KBM-7 (cell line): Measurements from ENCODE around the gene PARP12.
A peak's percentile ranks its signal among the peaks of the same experiment; 100 is the strongest.
"Not testable (repeated sequence)": the region's sequence is repeated elsewhere in the genome, so short reads cannot be mapped to it uniquely, and the experiment has no call there.

ENCODE experiments used
- DNase-seq: peaks from one replicate; pipeline ENCODE4 v3.0.0-alpha.2; 2015
- in situ Hi-C: fragments of 300-500 bp; cut with MboI; formaldehyde crosslinking; loops from 2 replicates; pipeline ENCODE4 v1.14.3; 2020; ENCODE audit warnings: low sequenced_read_pairs, low pct_unique_long_range_greater_than_20kb, mixed read lengths

The PARP12 gene, protein sequence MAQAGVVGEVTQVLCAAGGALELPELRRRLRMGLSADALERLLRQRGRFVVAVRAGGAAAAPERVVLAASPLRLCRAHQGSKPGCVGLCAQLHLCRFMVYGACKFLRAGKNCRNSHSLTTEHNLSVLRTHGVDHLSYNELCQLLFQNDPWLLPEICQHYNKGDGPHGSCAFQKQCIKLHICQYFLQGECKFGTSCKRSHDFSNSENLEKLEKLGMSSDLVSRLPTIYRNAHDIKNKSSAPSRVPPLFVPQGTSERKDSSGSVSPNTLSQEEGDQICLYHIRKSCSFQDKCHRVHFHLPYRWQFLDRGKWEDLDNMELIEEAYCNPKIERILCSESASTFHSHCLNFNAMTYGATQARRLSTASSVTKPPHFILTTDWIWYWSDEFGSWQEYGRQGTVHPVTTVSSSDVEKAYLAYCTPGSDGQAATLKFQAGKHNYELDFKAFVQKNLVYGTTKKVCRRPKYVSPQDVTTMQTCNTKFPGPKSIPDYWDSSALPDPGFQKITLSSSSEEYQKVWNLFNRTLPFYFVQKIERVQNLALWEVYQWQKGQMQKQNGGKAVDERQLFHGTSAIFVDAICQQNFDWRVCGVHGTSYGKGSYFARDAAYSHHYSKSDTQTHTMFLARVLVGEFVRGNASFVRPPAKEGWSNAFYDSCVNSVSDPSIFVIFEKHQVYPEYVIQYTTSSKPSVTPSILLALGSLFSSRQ

DNA sequence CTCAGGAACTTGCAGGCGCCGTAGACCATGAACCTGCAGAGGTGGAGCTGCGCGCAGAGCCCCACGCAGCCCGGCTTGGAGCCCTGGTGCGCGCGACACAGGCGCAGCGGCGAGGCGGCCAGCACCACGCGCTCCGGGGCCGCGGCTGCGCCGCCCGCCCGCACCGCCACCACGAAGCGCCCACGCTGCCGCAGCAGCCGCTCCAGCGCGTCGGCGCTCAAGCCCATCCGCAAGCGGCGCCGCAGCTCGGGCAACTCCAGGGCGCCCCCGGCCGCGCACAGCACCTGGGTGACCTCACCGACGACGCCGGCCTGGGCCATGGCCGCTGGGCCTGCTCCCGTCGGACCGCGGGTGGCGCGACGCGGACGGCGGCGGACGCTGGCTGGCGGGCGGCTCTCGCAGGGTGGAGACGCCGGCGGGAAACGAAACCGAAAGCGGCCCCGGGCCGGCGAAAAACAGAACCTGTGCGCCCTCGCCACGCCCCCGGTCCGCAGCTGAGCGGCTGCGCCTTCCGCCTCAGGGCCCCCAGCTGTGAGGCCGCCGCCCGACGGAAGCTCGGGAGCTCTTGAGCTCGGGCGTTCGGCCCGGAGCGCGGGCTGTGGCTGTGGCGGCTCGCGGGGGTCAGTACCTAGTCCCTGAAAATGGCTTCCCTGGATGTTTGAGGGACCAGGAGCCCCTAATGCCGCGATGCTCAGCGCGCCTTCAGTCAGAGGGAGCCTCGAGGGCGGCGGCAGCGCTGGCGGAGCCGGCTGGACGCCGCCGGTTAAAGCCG lies at the start of gene PARP12:
Gene PARP12 (minus strand): TSS at position 424 of the 772 bp plus-strand sequence. CDS start 104 bp downstream, at position 320.
- peak; percentile 89 for DNase-seq
- in situ Hi-C loops: no loop called here

DNA sequence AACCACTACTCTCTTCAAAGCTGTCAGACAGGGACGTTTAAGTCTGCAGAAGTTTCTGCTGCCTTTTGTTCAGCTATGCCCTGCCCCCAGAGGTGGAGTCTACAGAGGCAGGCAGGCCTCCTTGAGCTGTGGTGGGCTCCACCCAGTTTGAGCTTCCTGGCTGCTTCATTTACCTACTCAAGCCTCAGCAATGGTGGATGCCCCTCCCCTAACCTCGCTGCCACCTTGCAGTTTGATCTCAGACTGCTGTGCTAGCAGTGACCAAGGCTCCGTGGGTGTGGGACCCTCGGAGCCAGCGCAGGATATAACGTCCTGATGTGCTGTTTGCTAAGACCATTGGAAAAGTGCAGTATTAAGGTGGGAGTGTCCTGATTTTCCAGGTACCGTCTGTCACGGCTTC lies 46.0 kb upstream of the PARP12 start:
- in situ Hi-C loops, DNase-seq: not testable (repeated sequence)

DNA sequence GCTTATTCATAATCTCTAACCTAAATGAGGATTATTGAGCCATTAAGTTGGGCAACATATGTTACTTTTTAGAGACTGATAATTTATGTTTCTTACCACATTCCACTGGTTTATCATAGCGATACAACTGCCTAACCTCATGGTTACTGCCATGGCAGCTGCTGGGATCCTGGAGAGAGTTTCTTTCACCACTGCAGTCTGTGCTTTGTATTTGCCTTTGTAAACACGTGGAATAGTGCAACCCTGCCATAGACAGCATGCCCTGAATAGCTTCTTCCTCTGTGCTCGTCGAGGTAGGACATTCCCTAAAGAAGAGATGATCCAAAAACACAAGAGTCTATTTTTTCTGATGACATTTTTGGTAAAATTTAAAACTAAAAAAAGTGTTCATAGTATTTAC lies 33.7 kb upstream of the PARP12 start:
- in situ Hi-C loops: no loop called here

DNA sequence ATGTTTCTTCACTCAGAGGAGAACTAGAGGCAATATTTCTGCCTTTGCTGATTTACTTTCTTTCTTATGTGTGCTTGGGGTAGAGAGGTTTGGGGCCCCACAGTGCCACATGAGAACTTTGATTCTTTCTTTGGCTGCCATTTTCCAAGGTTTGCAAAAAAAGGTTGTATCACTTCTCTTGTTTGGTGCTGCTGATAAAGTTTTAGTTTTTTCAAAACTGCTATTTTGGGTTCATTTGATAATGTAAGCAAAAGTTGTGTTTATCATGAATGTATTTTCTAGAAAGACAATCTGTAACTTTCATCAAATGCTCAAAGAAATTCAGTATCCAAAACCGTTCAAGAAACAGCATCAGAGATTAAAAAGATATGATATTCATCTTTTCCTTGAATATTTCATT lies 30.6 kb upstream of the PARP12 start:
- DNase-seq: no peak
- in situ Hi-C loops: no loop called here

More for the DNA sequence above, 33.7 kb upstream of the PARP12 start:
- DNase-seq: no peak

DNA sequence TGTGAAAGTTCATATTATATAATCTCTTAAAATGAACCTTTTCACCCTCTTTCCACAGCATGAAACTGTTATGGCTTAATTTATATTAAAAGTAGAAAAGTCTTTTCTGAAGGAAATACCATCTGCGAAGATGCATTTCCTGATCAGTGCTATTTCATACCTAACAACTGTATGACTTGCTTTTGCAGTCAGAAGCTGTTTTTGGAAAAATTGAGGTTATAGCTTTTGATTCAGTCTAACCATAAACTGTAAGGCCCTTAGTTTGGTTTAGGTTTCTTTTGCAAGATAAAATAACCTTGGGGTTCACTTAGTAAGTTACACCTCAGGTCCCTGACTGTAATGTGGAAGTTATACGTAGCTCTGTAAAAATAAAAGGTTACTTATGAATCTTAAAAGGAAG lies 22.7 kb upstream of the PARP12 start:
- DNase-seq: no peak
- in situ Hi-C loops: no loop called here

DNA sequence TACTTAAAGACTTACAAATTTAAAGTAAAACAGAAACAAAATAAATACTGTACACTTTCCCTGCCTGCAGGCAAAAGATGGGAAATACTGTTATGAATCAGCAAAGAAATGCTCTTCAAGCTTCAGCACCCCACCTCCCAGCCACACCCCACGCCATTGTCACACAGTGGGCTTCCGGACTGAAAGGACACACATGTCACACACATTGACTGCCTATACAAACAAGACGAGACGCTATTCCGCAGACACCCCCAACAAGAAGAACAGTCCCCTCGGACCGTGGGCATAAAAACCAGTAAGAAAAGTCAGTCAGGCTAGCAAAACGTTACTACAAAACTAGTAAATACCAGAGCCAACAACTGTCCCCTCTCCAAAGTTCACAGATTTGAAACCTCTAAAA lies 22.2 kb upstream of the PARP12 start:
- in situ Hi-C loops: no loop called here

DNA sequence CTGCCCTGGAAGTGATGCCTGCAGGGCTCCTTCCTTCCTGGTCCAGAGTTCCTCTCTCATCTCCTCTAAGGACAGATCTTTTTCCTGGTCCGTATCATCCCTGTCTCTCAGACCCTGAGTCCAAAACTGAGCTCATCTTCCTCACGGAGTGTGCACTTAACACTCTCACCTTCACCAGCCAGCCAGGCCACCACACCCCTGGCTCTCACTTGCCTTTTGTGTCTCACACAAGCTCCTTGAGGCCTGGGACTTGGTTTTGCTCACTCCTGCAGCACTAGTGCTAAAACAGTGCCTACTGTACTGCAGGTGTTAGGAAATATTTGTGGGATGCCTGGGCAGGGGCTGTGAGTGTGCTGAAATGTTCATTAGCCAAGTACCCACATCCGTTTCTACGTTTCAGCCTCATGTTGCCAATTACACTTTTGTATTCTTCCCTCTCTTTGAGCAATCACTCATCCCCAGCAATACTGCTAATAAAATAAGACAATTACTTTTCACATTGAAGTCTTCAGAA lies 21.4 kb upstream of the PARP12 start:
- in situ Hi-C loops: no loop called here

More for the DNA sequence above, 22.2 kb upstream of the PARP12 start:
- no peak for DNase-seq

DNA sequence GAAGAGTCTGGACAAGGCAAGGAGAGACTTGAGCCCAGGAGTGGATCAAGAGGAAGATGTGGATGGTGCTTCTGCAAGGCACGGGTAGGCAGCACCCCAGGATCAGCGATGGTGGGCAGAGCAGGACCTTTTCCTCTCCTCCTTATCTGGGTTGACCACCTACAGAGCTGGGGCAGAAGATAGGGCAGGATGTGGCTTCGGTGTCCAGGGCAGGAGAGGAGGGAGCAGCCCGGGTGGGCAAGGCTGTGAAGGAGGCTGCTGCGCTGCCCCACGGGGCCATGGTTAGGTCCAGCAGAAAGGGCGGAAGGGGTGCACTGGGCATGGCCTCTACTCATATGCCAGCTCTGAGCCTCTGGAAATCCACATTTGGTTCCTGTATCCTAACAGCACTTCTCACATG lies 20.0 kb upstream of the PARP12 start:
- no peak for DNase-seq
- in situ Hi-C loops: no loop called here

More for the DNA sequence above, 21.4 kb upstream of the PARP12 start:
- no peak for DNase-seq

DNA sequence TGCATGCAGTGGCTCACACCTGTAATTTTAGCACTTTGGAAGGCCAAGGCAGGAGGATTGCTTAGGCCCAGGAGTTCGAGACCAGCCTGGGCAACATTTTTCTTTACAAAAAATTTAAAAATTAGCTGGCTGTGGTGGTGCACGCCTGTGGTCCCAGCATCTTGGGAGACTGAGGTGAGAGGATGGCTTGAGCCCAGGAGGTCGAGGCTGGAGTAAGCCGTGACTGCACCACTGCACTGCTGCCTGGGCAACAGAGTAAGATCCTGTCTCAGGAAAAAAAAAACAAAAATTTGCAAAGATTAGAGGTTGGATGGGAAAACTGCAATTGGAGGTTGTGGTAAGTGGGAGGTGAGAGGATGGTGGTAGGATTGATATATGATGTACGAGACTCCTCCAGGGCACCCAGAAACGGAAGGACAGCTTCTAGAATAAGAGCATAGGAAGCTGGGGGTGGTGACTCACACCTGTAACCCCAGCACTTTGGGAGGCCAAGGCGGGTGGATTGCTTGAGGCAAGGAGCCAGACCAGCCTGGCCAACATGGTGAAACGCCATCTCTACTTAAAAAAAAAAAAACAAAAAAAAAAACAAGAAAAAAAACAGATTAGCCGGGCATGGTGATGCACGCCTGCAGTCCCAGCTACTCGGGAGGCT lies 19.1 kb upstream of the PARP12 start:
- in situ Hi-C loops: no loop called here
- DNase-seq: no peak

DNA sequence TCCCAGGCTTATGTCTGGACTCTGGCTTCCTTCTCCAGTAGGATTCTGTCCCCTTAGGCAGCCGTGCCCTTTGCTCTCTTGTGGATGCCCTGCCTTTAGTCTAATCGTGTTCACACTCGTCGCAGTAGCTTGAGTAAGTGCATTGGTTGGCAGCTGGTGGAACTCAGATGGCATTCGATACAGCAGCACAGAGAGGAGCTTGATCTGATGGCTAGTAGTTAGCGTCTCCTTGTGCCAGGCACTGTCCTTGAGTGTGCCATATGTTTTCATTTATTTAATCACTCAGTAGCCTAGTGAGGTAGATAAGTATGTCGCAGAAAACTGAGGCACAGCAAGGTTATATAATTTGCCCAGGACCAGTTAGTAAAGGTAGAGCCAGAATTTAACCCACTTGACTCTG lies 18.2 kb upstream of the PARP12 start:
- in situ Hi-C loops: no loop called here
- DNase-seq: no peak

DNA sequence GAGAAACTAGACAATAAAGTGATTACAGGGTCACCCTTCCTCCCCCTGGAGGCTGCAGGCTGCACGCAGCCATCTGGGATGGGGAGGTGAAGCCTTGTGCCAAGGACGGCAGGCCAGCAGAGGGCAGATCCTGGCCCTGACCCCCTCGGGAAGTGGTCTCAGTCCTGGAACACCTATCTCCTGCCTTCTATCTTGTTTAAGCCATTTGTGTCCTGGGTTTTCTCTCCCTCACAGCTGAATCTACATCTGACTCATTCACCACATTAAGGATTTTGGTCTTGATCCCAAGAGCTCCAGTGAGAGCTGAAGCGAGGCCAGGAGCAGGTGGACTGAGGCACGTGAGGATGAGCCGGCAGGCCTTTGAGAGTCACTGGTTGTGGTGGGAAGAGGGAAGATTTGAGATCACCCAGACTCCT lies 16.4 kb upstream of the PARP12 start:
- in situ Hi-C loops: no loop called here
- peak; percentile 27 for DNase-seq

DNA sequence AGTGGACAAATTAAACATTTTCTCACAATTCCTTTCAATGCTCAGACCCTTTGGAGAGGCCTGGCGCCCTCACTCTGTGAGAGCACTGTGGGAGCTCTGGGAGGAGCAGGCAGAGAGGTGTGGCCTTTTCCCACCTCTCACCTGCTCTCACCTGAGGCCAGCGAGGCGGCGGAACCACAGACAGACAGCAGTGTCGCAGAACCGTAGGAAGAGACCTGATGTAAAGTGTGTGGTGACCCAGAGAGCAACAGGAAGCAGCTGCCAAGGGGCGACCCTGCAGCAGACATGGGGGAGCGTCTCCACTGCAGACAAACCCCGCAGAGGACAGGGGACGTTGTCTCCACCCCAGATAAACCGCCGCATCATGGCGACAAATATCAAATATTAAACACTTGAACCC lies 15.6 kb upstream of the PARP12 start:
- in situ Hi-C loops: no loop called here
- no peak for DNase-seq

DNA sequence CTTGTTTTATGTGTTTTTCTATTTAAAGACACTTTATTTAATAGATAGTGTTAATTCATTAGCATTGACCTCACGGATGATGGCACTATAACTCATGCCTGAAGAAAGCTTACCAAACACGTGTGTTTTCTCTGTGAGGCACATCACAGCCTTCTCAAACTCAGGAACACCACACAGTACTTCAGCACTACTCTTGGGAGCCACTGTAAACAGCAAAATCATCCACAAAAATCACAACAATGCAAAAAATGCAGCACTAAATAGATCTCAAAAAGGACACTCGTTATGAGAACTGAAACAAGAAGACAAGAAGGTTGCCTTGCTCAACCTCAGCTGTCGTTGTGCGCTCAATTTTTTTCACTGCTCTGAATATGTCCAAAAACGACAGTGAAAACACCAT lies 12.0 kb upstream of the PARP12 start:
- in situ Hi-C loops: no loop called here
- no peak for DNase-seq

DNA sequence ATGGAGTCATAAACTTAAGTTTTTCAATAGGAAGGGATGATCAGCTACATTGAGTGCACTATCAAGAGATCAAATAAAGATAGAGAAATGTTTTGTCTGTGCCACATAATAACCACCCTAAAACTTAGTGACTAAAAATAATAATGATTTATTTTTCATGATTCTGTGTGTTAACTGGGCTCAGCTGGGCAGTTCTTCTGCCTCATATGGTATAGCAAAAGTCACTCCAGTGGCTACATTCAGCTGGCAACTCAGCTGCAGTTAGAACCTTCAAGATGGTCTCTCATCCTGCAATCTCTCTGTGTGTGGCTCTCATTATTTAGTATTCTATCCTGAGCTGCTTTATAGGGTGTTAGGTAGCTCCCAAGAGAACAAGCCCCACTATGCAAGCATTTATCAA lies 7.8 kb upstream of the PARP12 start:
- in situ Hi-C loops: no loop called here

DNA sequence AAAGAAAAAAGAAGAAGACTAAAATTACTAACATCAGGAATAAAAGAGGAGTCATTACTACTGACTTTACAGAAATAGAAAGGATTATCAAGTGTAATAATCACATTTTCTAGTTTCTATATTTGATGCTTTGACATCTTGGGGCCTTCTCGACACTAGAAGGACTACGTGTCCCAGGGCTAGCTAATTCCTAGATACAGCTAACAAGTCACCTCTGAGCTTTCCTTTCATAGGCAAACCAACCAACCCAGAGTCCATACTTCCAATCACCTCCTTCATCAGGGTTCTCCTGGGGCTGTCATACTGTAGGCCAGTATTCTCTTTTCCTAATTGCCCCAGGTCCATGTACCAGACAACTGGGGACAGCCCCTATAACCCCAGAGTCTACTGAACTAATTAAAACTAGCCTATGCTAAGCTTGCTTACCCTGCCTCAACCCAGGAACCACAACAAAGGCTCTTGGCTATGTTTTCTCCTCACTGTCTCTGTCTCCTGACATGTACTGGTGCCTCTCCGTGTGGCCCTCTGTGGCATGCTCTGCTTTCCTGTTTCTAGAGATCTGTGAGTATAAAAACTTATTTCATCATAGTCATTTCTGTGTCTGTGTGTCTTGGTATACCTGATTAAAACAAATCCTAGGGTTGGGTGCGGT lies 6.7 kb upstream of the PARP12 start:
- no peak for DNase-seq
- in situ Hi-C loops: no loop called here

More for the DNA sequence above, 7.8 kb upstream of the PARP12 start:
- no peak for DNase-seq

DNA sequence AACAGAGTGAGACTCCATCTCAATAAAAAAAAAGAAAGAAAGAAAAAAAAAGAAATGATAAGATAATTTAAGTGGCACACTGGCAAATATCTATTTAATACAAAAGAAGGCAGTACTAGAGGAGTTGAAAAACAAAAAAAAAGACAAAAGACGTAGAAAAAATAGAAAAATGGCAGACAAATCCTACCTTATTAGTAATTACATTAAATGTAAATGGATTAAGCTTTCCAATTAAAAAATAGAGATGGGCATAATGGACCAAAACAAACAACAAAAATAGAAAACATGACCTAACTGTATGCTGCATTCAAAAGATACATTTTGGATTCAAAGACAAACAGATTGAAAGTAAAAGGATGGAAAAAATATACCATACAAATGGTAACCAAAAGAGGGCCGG lies 5.3 kb upstream of the PARP12 start:
- in situ Hi-C loops: no loop called here
- DNase-seq: no peak

DNA sequence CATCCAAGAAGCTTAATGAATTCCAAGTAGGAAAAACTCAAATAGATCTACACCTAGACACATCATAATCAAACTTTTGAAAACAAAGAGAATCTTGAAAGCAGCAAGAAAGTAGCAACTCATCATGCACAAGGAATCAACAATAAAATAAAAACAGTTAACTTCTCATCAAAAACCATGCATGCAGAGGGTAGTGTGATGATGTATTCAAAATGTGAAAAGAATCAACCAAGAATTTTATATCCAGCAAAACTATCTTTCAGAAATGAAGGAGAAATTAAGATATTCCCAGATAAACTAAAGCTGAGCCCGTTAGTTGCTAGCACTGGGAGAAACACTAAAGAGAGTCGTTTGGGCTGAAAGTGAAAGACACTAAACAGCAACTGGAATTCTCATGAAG lies 4.3 kb upstream of the PARP12 start:
- no peak for DNase-seq
- in situ Hi-C loops: no loop called here

DNA sequence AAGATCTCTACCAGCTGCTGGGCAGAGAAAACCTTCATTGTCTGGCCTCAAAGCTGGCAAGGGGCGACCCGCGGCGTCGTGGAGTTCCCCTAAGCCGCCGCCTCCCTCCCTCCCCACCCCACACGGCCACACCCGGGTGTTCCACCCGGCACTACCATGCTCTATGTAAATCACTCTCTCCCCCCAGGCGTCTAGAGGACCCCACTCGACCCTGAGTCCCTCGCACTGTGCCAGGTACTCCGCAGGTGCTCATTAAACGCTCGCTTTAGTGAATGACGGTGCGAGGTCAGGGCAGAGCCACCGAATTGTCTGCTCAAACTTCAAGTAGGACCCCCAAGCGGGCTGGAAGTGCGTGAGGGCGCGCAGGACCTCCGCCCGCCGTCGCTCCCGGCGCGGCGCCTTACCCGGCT lies 628 bp downstream of the PARP12 start:
- in situ Hi-C loops: no loop called here
- DNase-seq: peak; percentile 17

DNA sequence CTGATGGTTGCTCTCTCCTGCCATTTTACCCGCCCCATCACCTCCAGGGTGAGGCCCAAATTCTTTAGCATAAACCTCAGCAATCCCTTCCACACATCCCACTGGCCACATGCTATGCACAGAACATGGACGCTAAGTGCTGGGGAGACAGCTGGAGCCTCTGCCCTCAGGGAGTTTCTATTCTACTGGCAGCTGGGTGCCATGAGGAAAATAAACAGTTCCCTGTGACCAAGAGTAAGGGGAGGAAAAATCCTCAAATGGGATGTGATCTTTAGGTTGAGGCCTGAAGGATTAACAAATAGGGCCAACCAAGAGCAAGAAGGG lies 1.2 kb downstream of the PARP12 start:
- in situ Hi-C loops: no loop called here
- no peak for DNase-seq
